HG03571 (cell line): Measurements from ENCODE around the gene ROR1.
A peak's percentile ranks its signal among the peaks of the same experiment; 100 is the strongest.
"Not testable (repeated sequence)": the region's sequence is repeated elsewhere in the genome, so short reads cannot be mapped to it uniquely, and the experiment has no call there.

Experiments
- ATAC-seq: cut with Tn5 transposase; IDR thresholded peaks from one replicate; pipeline ENCODE4 v1.9.1; 2021; ENCODE audit not compliant: unreplicated experiment

Gene ROR1

GRCh38 chr1:63757334-63757733 is 16.5 kb upstream of the ROR1 start:
- no peak for ATAC-seq

GRCh38 chr1:63758791-63759190 is 15.0 kb upstream of the ROR1 start:
- no peak for ATAC-seq

DNA sequence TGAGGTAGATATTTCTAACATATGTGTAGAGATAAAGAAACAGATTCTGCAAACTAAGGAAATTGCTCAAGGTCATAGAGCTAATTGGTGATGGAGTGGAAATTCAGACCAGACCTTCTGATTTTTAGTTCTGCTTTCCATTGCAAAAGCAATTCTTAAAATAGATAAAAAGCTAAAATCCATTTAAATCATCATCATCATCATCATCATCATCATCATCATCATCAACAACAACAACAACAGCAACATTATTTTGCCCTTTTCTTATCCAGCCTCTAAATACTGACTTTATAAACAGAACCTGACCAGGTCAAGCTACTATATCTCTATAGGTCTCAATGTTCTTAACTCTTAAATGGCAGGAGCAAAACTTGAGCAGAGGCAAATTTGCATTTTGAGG is 14.0 kb upstream of the ROR1 start:
- ATAC-seq: no peak

- ATAC-seq: no peak
Observed at GRCh38 chr1:63770381-63770780, 3.4 kb upstream of the ROR1 start.

GRCh38 chr1:63772201-63772600 is 1.6 kb upstream of the ROR1 start:
- ATAC-seq: no peak

- no peak for ATAC-seq
Observed at GRCh38 chr1:63772876-63773275, 941 bp upstream of the ROR1 start.

DNA sequence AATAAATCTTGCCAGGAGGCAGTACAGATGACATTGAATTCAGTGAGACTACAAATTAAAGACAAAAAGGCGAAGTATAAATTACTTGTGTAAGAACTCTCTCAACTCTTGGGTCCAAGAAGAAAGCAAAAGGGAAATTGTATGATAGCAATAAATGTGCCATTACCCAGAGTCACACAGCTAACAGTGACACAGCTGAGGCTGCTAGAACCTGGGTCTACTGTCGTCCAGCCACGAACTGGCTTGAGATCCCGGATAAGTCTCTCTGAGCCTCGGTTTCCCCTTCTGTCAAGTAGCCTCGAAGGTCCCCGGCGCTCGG is 362 bp upstream of the ROR1 start:
- peak; percentile 14 for ATAC-seq

DNA sequence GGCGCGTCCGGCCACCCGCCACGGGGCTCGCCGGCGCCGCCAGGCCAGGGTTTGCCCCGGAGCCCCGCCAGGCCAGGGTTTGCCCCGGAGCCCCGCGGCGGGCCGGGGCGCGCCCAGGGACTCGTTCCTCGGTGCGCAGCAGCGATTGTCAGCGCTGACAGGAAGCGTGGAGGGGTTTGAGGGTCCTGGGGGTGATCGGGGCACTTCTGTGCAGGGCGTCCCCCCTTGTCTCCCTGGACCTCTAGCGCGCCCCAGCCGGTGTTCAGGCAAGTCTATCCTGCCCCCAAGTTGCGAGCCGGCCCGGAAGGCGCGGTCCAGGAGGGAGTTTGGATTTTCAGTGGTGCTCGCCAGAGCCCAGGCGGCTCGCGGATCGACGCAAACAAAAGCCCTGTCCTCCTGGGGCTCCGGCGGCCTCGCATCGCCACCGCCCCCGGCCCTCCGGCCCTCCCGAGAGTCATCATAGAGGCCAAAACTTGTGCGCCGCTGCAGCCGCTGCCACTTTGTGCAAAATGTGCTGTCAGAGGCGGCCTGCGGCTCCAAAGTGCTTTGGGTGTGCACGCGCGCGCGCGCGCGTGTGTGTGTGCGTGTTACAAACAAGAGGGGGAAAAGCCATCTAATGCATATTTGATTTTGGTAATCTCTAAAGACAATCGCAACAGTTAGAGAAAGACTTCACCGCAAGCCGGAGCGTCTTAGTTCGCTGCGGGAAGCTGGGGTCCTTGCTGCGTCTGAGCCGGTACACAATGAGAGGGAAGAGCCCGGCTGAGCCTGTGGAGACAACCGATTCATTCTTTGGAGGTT is 1.0 kb downstream of the ROR1 start:
- no peak for ATAC-seq

GRCh38 chr1:63775418-63776127 is 1.8 kb downstream of the ROR1 start:
- no peak for ATAC-seq

DNA sequence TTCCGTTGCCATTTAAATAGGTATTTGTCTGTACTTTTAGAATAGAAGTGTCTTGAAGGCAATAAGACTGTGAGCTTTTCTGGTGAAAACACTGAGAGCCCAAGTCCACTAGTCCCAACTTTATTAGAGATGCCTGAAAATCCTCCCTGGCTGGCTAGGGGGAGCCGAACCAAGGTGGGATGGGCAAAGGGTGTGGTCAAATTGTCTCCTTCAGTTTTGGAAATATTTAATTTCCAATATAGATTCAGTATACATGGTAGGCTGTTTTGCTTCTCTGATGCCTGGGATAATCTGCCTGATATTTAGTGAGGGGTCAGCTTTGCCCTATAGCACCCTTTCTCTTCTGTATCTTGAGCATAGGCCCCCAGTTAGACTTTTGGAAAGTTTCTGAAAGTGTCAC is 3.5 kb downstream of the ROR1 start:
- ATAC-seq: no peak

GRCh38 chr1:63777965-63778880 is 4.4 kb downstream of the ROR1 start:
- ATAC-seq: no peak

DNA sequence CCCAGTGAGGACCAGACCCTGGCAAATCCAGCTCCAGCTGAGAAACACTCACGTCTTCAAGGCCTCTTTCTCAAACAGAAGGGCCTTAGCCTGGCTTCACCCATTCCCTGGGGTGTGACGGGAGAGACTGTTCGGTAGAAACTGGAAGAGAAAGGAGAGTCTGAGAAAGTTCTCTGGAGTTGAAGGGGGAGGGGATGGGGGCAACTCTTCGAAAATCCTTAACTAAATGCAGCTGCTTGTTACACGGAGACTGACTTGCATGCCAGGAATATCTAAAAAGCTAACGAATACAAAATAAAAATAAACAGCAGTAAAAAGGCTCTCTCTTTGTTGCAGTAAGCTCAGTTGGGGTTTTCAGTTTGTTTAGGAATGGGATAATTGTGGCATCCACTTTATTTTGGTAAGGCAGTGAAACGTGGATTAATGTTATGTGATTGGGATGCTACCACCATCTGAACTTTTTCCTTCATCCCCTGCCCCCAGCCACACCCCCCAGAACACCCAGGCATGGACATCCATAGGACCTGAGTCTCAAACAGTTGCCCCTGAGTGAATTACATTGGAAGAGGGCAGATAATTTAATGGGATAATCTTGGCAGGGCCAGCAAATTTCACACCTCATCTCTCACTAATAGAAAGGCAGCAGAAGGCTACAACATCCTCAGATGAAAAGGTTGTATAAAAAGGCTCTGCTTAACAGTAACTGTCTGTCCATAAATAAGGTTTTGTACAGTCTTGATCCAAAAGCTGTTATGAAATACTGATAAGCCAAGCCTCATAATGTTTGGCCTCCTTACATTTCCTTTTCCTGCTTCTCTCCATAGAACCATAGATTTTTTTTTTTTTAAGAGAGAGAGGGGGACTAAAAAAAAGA is 5.8 kb downstream of the ROR1 start:
- ATAC-seq: no peak

- no peak for ATAC-seq
Observed at GRCh38 chr1:63780565-63780964, 6.7 kb downstream of the ROR1 start.

DNA sequence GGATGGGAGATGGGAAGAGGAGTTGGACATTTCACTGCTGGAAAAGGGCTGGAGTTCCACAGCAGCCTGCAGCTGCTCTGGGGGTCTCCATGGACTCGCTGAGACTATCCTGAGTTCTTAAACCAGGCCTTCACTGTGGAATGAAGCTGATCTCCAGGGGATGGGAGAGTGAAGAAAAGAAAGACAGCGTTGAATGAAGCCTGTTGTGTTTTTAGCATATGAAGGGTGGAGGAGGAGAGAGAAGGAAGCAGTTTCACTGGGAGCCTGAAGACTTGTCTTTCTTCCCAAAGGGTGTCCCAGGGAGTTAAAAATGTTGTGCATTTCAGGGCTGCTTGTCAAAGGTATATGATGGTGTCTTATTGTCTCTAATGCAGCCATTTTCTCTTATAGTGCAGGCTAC is 9.2 kb downstream of the ROR1 start:
- ATAC-seq: no peak

- ATAC-seq: no peak
Observed at GRCh38 chr1:63784083-63784482, 10.3 kb downstream of the ROR1 start.

- ATAC-seq: no peak
Observed at GRCh38 chr1:63784489-63785390, 10.9 kb downstream of the ROR1 start.

DNA sequence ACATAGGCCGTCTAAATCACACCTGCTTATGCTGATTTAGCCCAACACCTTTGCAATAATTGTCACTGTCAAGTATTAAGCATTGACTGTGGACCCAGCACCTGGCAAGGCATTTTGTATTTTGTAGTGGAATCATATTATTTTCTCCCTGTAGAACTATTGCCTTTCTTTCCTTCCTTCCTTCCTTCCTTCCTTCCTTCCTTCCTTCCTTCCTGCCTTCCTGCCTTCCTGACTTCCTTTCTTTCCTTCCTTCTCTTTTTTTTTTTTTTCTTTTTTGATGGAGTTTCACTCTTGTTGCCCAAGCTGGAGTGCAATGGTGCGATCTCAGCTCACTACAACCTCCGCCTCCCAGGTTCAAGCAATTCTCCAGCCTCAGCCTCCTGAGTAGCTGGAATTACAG is 13.5 kb downstream of the ROR1 start:
- ATAC-seq: not testable (repeated sequence)

DNA sequence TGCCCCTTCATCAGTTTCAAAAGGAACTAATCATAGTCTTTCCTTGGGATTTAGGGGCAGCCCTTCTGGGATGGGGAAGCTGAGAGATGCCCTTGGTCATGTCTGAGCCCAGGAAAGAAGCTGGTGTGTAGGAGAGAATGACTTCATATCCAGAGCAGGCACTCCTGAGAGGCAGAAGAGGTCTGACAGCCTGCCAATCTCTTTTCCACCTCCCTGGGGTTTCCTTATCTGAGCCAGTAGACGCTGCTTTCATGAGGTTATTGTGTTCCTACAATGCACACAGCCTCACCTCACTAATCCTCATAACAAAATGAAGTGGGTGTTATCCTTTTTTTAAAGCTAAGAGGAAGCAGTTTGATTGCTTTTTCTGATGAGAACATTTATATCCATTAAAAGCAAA is 14.1 kb downstream of the ROR1 start:
- no peak for ATAC-seq

DNA sequence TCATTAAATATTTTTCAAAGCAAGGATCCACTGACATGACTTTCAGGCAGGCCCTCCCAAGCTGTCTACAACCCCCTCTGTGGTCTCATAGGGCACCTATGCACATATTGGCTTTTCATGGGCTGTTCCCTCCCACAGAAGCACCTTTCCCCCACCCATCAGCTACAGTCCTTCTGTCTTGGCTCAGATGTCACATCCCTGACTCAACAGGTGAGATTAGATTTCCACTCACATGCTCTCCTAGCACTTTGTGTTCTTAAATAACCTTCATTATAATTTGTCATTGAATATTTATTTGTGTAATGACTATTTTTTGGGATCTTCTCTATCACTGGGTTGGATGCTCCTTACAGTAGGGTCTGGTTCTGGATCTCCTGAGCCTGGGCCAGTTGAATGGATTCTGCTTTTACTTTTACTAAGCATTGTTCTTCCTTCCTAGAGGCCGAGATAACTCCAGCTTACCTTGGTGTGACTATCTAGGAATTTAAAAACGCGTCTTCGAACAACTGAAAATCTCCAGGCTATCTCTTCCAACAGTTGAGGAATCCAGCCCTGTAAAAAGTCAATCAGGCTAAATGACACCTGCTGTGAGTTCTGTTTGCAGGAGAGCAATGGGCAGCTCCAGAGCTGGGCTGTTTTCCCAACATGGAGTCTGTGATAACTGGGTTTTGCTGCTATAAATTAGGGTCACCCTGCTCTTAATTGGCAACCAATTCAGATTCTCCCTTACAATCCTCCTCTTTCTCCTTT is 16.2 kb downstream of the ROR1 start:
- no peak for ATAC-seq
